H1 (cell line): ENCODE data around the gene ICOSLG. TPM values are rescaled to one million over a fixed set of nuclear protein-coding genes. Genes with fewer than 3 reads are reported as not detected.
"Not testable (repeated sequence)": the region's sequence is repeated elsewhere in the genome, so short reads cannot be mapped to it uniquely, and the experiment has no call there.

Experiments used
- CTCF ChIA-PET: fragments of 300-600 bp; sonication (Branson Sonifier 250); formaldehyde crosslinking; loops from one replicate; lab custom pipeline; 2021; ENCODE audit not compliant: partially characterized antibody; lab: Charles Lee
- POLR2A ChIA-PET: fragments of 300-600 bp; sonication (Branson Sonifier 250); formaldehyde crosslinking; loops from one replicate; lab custom pipeline; 2021; ENCODE audit warnings: inconsistent platforms; ENCODE audit not compliant: partially characterized antibody; lab: Charles Lee
- DNase-seq, 2 experiments: peaks; one replicate each; pipeline versions ENCODE4 v3.0.0 to v3.0.0-alpha.2; 2010 to 2022; ENCODE audit warnings: low spot score in 2 of 2, low read depth in 1 of 2, mixed read lengths in 1 of 2
- FAIRE-seq: peaks from 2 replicates; lab custom pipeline; 2011; peaks lifted over from hg19 to GRCh38; lab: Jason Lieb, UNC
- H2AFZ ChIP-seq: 2 replicates; pipeline ENCODE4 v1.8.1; 2012; ENCODE audit warnings: low read length, inconsistent platforms
- H2AK5ac ChIP-seq: 2 replicates; pipeline ENCODE4 v1.6.1; 2013; ENCODE audit warnings: low read depth, low read length
- H2BK120ac ChIP-seq: replicated peaks from 2 replicates; pipeline ENCODE3; 2013; ENCODE audit warnings: low read depth, low read length, inconsistent platforms
- H2BK12ac ChIP-seq: 2 replicates; pipeline ENCODE4 v1.6.1; 2013; ENCODE audit warnings: low read depth, low read length
- H2BK15ac ChIP-seq: 2 replicates; pipeline ENCODE4 v1.6.1; 2013; ENCODE audit warnings: low read length
- H2BK20ac ChIP-seq: 2 replicates; pipeline ENCODE4 v1.6.1; 2013; ENCODE audit warnings: low read length
- H2BK5ac ChIP-seq: 2 replicates; pipeline ENCODE4 v1.6.1; 2013; ENCODE audit warnings: low read depth, low read length
- H3K14ac ChIP-seq: 2 replicates; pipeline ENCODE4 v1.6.1; 2013; ENCODE audit warnings: inconsistent platforms; ENCODE audit not compliant: insufficient read length
- H3K18ac ChIP-seq: 2 replicates; pipeline ENCODE4 v1.6.1; 2013; ENCODE audit warnings: low read length; ENCODE audit errors: extremely low read depth
- H3K23ac ChIP-seq: 2 replicates; pipeline ENCODE4 v1.6.1; 2013; ENCODE audit warnings: inconsistent platforms; ENCODE audit not compliant: insufficient read length
- H3K23me2 ChIP-seq: 2 replicates; pipeline ENCODE4 v1.6.1; 2013; ENCODE audit warnings: low read depth, low read length
- H3K27ac ChIP-seq: 2 replicates; pipeline ENCODE4 v1.6.1; 2011; ENCODE audit warnings: low read depth, low read length, inconsistent platforms
- H3K27me3 ChIP-seq, 4 experiments: replicated peaks in 1 of 4; 1 replicate in 1 of 4; 2 replicates in 3 of 4; pipeline versions ENCODE4 v1.6.1 to v1.8.1; 2011 to 2013; ENCODE audit warnings: low read length in 3 of 4, mild to moderate bottlenecking in 3 of 4, inconsistent platforms in 2 of 4, mixed read lengths in 2 of 4, moderate library complexity in 1 of 4; ENCODE audit not compliant: control insufficient read depth in 3 of 4, insufficient read depth in 3 of 4; ENCODE audit errors: extremely low read depth in 1 of 4
- H3K36me3 ChIP-seq, 4 experiments: 2 replicates each; pipeline versions ENCODE4 v1.6.1 to v1.8.1; 2011 to 2013; ENCODE audit warnings: mild to moderate bottlenecking in 4 of 4, low read length in 3 of 4, moderate library complexity in 2 of 4, control low read depth in 1 of 4, inconsistent platforms in 1 of 4; ENCODE audit not compliant: insufficient read depth in 4 of 4, control insufficient read depth in 2 of 4
- H3K4ac ChIP-seq: replicated peaks from 2 replicates; pipeline ENCODE3; 2013; ENCODE audit warnings: low read length, low read depth, mixed read lengths, inconsistent platforms; ENCODE audit not compliant: insufficient read length
- H3K4me1 ChIP-seq, 4 experiments: replicated peaks in 1 of 4; 1 replicate in 1 of 4; 2 replicates in 3 of 4; pipeline versions ENCODE4 v1.6.1 to v1.8.1; 2011 to 2013; ENCODE audit warnings: low read length in 3 of 4, inconsistent platforms in 2 of 4, mixed read lengths in 1 of 4; ENCODE audit not compliant: insufficient read depth in 4 of 4, control insufficient read depth in 3 of 4
- H3K4me2 ChIP-seq, 2 experiments: 2 replicates each; pipeline versions ENCODE4 v1.6.1 to v1.8.1; 2011 to 2013; ENCODE audit warnings: low read depth in 2 of 2, low read length in 2 of 2, control low read depth in 1 of 2, inconsistent platforms in 1 of 2, mild to moderate bottlenecking in 1 of 2; ENCODE audit not compliant: insufficient read depth in 1 of 2
- H3K4me3 ChIP-seq, 4 experiments: fragments of 200-600, 300-600 bp in 1 of 4; sonication (generic), shearing (Covaris generic), sonication (Bioruptor Twin) in 1 of 4; 2 replicates each; pipeline versions ENCODE4 v1.5.1 to v1.8.1; 2011 to 2016; ENCODE audit warnings: low read length in 4 of 4, low read depth in 3 of 4, control low read depth in 2 of 4, inconsistent platforms in 2 of 4, mild to moderate bottlenecking in 2 of 4, mixed read lengths in 1 of 4, moderate library complexity in 1 of 4; ENCODE audit not compliant: insufficient read depth in 2 of 4; ENCODE audit errors: extremely low read depth in 1 of 4
- H3K56ac ChIP-seq: replicated peaks from 2 replicates; pipeline ENCODE3; 2013; ENCODE audit warnings: low read depth, mild to moderate bottlenecking, mixed read lengths, low read length, inconsistent platforms; ENCODE audit not compliant: insufficient read length
- H3K79me1 ChIP-seq: 2 replicates; pipeline ENCODE4 v1.6.1; 2013; ENCODE audit warnings: low read depth, low read length, control low read depth
- H3K79me2 ChIP-seq, 2 experiments: 2 replicates each; pipeline versions ENCODE4 v1.6.1 to v1.8.1; 2012 to 2013; ENCODE audit warnings: low read length in 2 of 2, mild to moderate bottlenecking in 2 of 2, inconsistent platforms in 1 of 2; ENCODE audit not compliant: insufficient read depth in 2 of 2, control insufficient read depth in 1 of 2
- H3K9ac ChIP-seq, 4 experiments: replicated peaks in 1 of 4; 1 replicate in 1 of 4; 2 replicates in 3 of 4; pipeline versions ENCODE4 v1.6.1 to v1.8.1; 2011 to 2013; ENCODE audit warnings: low read depth in 3 of 4, low read length in 3 of 4, control low read depth in 2 of 4, mild to moderate bottlenecking in 2 of 4, moderate library complexity in 2 of 4, inconsistent platforms in 1 of 4; ENCODE audit errors: extremely low read depth in 1 of 4
- H3K9me3 ChIP-seq, 2 experiments: 2 replicates each; pipeline versions ENCODE4 v1.6.1 to v1.8.1; 2012 to 2013; ENCODE audit warnings: mild to moderate bottlenecking in 2 of 2, moderate library complexity in 2 of 2, control low read depth in 1 of 2, inconsistent platforms in 1 of 2, low read depth in 1 of 2, low read length in 1 of 2, mixed read lengths in 1 of 2; ENCODE audit not compliant: insufficient read depth in 2 of 2
- H4K20me1 ChIP-seq, 2 experiments: replicated peaks in 1 of 2; 2 replicates each; pipeline versions ENCODE3 to v1.8.1; 2011 to 2013; ENCODE audit warnings: inconsistent platforms in 2 of 2, low read length in 2 of 2, mild to moderate bottlenecking in 1 of 2; ENCODE audit not compliant: insufficient read depth in 2 of 2, control insufficient read depth in 1 of 2
- H4K5ac ChIP-seq: 2 replicates; pipeline ENCODE4 v1.6.1; 2013; ENCODE audit warnings: low read length, low read depth, mixed read lengths, inconsistent platforms; ENCODE audit not compliant: insufficient read length
- H4K8ac ChIP-seq: 2 replicates; pipeline ENCODE4 v1.8.0; 2013; ENCODE audit warnings: mild to moderate bottlenecking, moderate library complexity, low read length, inconsistent platforms; ENCODE audit not compliant: insufficient read depth; ENCODE audit errors: extremely low read depth
- H4K91ac ChIP-seq: replicated peaks from 2 replicates; pipeline ENCODE3; 2013; ENCODE audit warnings: low read length, mixed read lengths, inconsistent platforms; ENCODE audit not compliant: insufficient read length
- WGBS, 2 experiments: shearing (Covaris generic) in 1 of 2; methylation state at CpG; one replicate each; pipeline versions ENCODE4 v1.1.6 to v1.1.7; 2013 to 2015; ENCODE audit warnings: low lambda C conversion rate in 2 of 2, mixed read lengths in 2 of 2, inconsistent platforms in 1 of 2, low coverage in 1 of 2, missing lambda C conversion rate in 1 of 2; ENCODE audit not compliant: insufficient replicate concordance in 2 of 2, insufficient coverage in 1 of 2, insufficient read length in 1 of 2; ENCODE audit errors: extremely low coverage in 1 of 2, missing lambda C conversion rate in 1 of 2; 5-methylcytosine and 5-hydroxymethylcytosine counted together
- polyA plus RNA-seq, 7 experiments: library from polyadenylated mRNA; depleted of rRNA in 3 of 7; stranded (reverse) in 5 of 7; unstranded in 2 of 7; fragments of >200 nt in 5 of 7; fragments of 200-250 nt in 2 of 7; gene quantifications; 1 replicate in 5 of 7; 2 replicates in 1 of 7; 4 replicates in 1 of 7; pipeline versions ENCODE4 v1.2.1 to v1.2.3, GENCODE V29; 2011 to 2013; ENCODE audit warnings: missing spikeins in 2 of 7, mixed read lengths in 2 of 7
- total RNA-seq: library from RNA; stranded (reverse); fragmentation: NEBNext Ultra II Directional; extraction: Animal tissue kit (Norgen Biotek cat#: 25700); gene quantifications from 2 replicates; pipeline ENCODE4 v1.2.1, GENCODE V29; 2021

The ICOSLG gene
- total and polyA plus RNA-seq, 2 of the 8 experiments (the other 6 are each of a cell fraction or from before 2014, with no cell fraction given) = 2.3 to 5.5 TPM

DNA sequence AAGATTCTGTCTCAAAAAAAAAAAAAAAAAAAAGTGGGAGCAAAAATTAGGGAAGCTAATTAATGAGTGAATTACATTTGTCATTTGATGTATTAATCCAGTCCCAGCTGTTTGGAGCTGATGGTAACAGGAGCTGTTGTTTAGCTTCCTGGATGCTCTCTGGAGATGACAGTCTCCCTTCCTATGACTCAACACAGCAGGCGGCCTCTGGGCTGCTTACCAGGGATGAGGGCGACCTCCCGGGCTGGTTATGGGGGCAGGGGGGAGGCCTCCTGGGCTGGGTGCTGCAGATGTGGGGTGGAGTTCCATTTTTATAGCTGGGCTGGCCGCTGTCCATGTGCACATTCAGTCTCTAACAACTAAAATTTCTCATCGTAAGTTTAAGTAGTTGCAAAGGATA is 47.6 kb downstream of the ICOSLG start:
- H3K79me1 ChIP-seq, H3K36me3 ChIP-seq, CTCF ChIA-PET, FAIRE-seq, H2BK12ac ChIP-seq, H4K8ac ChIP-seq, H2AK5ac ChIP-seq, H4K5ac ChIP-seq, H3K23ac ChIP-seq, H3K79me2 ChIP-seq, H3K27ac ChIP-seq, H4K91ac ChIP-seq, DNase-seq, H3K56ac ChIP-seq, H3K18ac ChIP-seq, H4K20me1 ChIP-seq, H2BK5ac ChIP-seq, H3K4me1 ChIP-seq, H2BK120ac ChIP-seq, H3K9ac ChIP-seq, H2BK15ac ChIP-seq, POLR2A ChIA-PET, H3K4me2 ChIP-seq, H3K14ac ChIP-seq, H3K4me3 ChIP-seq, H3K23me2 ChIP-seq, H3K4ac ChIP-seq, H3K27me3 ChIP-seq, H3K9me3 ChIP-seq, H2AFZ ChIP-seq, H2BK20ac ChIP-seq: not testable (repeated sequence)
- WGBS, 2 experiments = 86% methylated on average over 2 of the region's 5 CpGs; no CpG with 5 or more reads in 1 of the 2 experiments
